GM19455 (cell line): ENCODE results near the gene FKBP7.
A peak's percentile ranks its signal among the peaks of the same experiment; 100 is the strongest.
"Not testable (repeated sequence)": the region's sequence is repeated elsewhere in the genome, so short reads cannot be mapped to it uniquely, and the experiment has no call there.

ENCODE experiments used
- ATAC-seq: cut with Tn5 transposase; IDR thresholded peaks from one replicate; pipeline ENCODE4 v1.9.1; 2021; ENCODE audit not compliant: unreplicated experiment

The FKBP7 gene

DNA sequence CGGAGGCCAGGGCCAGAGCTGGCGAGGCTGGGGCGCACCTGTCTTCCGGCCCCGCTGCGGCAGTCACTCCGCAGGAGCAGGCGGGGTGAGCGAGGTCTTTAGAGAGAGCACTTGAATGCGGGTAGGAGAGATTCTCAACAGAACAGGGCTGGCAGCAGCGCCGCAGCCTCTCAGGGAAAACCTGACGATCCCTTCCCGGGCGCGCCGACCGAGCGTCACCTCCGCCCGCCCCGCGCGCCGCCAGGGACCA, 28.0 kb downstream of the FKBP7 start:
- ATAC-seq, result peak; percentile 55

DNA sequence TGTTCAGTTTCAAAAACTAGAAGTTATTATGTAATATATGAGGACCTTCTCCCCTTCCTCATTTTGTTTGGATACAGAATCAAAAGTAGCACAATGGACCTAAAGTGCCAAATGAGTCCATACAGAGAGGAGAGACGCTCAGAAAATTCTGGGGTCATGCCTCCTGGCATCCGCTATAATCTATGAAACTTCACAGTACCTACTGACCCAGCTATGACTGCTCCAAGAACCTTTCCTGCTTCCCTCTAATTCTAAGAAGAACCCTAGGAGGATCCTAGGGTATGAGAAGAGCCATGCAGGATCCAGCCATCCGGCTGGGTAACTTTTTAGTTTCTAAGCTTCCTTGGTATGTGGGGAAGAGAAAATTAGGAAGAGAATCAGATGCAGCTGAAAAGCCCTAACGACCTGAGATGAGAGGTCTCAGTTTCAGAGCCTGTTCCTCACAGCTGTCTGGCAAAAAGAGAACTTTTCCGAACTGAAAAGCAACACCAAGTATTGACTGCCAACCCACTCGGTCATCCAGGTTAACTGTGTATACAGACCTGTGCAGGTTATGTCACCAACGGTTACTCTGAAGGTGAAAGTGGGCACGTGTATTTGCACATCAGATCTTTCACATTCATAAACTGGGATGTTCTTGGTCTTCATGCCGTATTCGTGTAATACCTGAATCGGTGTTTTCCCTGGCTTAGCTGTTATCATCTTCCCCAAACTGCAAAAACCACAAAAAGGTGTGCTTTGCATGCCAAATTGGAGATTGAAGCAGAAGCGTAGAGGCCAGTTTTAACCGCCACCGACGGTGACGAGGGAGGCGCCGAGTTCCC, 28.5 kb downstream of the FKBP7 start:
- peak; percentile 9 for ATAC-seq

DNA sequence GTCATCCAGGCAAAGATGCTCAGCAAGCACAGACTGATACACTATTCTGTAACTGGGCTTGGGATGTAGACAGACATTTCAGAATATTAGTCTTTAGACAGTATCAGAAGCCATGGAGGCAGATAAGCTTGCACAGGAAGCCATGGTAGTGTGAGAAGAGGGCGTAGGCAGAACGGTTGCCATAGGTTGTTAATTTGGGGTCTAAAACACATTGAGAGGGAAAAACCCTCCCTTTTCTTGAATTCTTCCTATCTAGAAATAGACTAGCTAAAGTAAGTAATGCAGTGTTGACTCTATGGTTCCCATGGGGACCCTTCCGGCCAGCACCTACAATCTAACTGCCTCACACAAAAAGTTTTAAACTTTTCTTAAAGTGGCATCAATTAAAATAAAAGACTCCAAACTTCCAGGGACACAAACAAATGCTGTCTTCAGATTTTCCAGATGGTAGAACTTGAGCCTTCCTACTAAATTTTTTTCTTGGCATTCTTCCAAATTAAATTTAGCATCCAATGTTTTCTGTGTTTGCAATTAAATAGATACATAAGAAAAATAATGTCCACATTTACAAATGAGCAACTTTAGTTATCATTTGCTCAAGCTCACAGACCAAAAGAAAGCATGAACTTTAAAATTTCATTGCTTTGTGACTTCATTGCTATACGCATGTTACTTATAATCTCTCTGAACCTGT, 29.3 kb downstream of the FKBP7 start:
- ATAC-seq, result no peak

DNA sequence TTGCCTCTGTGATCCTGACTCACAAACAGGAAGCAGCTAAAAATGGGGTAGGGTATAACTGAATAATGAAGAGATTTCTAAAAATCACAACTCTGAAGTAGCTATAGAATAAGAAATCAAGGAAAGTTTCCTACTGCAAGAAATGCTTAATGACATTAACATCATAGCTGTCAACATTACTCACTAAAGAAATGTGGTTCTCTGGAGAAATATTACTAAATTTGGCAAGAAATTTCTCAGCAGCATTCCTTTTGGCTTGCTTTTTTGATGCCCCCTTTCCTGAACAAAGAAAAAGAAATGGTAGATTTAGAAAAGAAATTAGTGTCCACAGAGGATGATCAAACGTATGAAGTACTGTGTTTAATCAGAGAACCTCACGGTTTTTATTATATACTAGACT, 37.0 kb downstream of the FKBP7 start:
- ATAC-seq, result no peak

DNA sequence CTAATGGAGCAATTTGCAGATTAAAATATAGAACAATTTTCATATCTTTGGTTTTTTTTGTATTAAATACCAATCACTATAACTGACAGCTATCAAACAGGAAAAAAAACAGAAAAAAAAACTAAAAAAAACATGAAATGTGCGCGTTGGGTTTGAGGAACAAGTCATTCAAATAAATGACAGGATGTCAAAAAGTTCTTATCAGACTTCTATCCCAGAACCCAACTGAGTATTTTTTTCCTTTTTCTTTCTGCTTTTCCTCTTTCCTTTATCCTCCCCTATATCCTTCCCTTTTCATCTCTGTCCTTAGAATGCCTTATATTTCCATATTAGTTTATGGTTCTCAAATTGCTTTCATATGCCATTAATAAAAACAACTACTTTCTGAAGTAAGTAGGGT, 41.7 kb downstream of the FKBP7 start:
- ATAC-seq, result no peak

DNA sequence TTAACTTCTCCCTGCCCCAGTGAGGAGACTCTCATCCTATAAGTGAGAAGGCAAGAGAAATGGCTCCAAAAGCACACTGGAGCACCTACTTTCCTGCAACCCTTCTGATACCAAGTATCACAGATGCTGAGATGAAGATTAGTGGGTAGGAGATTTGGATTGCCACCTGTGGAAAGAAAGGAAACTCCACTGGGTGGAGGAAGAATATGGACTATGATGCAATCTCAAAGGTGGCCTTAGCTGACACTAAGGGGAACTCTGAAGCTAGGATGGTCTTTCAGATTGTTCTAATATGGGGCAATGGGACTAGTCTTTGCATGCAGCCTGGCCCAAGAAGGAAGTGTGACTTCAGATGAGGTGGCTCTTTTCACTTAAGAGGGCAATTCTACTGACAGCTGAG, 49.1 kb downstream of the FKBP7 start:
- ATAC-seq, result no peak

DNA sequence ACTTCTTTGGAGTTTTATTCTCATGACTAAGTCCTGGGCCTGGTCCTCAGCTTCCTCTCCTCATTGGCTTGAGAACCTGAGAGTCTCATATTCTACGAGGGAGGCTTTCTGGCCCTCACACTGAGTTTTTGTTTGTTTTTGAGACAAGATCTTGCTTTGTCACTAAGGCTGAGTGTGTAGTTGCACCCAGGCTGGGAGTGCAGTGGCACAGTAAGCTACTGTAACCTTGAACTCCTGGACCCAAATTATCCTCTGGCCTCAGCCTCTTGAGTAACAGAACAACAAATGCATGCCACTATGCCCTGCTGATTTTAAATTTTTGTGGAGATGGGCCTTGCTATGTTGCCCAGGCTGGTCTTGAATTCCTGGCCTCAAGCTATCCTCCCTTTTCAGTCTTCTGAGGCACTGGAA, 50.0 kb downstream of the FKBP7 start:
- no peak for ATAC-seq

DNA sequence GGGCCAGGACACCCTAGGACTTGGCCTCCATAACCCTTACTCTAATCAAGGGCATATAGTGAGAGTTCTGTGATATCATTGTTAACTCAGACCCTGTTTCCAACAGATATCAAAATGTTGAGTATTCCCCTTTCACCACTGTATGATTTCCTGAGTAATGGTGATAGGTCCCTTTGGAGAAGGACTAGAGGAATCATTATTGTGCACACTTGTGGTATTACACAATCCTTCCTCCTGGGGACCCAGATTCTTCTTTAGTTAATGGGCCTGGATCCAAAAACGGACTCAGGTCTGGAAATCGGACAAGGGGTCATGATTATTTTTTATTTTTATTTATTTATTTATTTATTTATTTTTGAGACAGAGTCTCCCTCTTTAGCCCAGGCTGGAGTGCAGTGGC, 50.9 kb downstream of the FKBP7 start:
- no peak for ATAC-seq

DNA sequence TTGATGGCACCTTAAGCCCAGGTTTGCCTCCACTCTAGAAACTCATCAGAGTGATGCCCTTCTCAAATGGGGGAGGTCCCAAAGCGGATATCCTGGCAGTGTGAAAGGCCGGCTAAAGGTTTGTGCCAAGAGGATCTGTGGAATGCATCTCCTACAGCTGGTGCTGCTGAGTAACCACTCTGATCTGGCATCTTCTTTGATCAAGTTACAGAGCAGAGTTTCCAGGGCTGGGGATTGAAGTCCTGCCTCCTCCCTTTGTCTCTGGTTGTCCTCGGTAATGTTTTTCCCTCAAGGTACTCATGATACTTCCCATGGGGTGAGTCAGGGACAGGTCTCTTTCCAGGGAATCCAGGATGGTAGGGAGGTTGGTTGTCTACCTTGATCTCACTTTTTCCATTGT, 52.0 kb downstream of the FKBP7 start:
- ATAC-seq, result no peak

DNA sequence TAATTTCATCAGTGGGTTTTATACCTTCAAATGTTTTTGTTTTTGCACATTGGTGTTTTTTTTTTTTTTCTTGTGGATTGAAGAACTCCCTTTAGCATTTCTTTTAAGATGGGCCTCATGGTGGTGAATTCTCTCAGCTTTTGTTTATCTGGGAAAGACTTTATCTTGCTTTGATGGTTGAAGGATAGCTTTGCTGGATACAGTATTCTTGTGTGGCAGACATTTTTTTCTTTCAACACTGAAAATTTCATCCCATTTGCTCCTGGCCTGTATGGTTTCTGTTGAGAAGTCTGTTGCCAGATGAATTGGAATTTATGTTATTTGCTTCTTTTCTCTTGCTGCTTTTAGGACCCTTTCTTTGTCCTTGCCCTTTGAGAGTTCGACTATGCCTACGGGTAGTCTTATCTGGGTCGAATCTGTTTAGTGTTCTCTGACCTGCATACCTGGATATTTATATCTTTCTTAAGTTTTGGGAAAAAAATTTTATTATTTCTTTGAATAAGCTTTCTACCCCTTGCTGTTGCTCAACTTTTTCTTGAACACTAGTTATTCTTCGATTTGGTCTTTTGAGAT, 53.1 kb downstream of the FKBP7 start:
- no peak for ATAC-seq

DNA sequence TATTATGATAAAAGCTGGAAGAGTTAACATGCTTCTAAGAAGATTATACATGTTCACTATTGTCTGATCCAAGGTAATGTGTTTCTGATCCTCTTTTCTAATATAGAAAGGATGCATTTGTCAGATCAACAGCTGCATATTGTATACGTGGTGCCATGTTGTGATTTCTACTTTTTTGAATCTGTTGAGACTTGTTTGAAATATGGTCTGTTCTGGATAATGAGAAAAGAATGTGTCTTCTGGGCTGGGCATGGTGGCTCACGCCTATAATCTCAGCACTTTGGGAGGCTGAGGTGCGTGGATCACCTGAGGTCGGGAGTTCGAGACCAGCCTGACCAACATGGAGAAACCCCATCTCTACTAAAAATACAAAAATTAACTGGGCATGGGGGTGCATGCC, 54.7 kb downstream of the FKBP7 start:
- ATAC-seq, result not testable (repeated sequence)

DNA sequence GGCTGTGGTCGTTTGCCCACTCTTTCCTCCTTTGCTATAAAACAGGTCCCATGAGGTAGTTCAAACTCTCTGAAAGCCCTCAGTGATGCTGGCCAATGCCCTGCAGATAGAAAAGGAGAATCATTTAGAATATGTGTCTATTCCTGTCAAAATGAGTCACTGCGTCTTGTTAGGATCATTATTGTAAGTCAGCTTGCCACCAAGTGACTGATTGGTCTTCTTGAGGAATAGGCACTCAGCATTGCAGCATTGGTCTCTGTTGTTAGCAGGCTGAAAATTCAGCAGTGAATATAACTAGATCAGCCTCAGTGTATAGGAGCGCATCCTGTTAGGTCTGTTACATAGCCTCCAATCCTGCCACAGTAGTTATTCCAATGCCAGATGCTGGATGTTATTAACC, 56.3 kb downstream of the FKBP7 start:
- ATAC-seq, result no peak

DNA sequence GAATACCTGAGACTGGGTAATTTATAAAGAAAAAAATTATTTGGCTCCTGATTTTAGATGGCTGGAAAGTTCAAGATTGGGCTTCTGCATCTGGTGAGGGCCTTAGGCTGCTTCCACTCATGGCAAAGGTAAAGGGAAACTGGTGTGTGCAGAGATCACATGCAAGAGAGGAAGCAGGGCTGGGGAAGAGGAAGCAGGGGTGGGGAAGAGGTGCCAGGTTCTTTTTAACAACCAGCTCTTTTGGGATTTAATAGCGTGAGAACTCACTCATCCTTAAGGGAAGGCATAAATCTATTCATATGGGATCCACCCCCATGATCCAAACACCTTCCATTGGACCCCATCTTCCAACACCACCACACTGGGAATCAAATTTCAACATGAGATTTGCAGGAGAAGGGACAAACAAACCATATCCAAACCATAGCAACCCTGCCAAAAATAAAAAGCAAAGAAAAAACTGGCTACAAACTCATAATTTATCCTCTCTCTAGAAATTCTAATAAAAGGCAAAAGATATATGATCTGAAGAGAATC, 57.9 kb downstream of the FKBP7 start:
- no peak for ATAC-seq

DNA sequence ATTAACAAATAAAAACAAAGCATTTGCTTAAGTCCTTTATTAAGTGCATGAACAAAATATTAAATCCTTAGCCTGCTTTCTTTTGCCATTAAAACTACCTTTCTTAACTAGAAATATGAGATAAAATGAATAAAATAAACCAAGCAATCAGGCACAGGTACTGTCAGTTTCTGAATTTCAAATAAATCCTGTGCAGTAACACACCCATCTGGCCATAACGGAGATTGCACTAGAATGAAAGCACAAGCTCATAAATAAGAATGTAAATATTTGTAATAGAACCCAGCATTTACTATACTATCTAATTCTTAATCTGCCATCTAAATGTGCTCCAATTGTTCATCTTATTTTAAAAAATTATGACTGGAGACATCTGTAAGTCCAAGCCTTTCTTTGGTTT, 59.3 kb downstream of the FKBP7 start:
- ATAC-seq, result no peak

DNA sequence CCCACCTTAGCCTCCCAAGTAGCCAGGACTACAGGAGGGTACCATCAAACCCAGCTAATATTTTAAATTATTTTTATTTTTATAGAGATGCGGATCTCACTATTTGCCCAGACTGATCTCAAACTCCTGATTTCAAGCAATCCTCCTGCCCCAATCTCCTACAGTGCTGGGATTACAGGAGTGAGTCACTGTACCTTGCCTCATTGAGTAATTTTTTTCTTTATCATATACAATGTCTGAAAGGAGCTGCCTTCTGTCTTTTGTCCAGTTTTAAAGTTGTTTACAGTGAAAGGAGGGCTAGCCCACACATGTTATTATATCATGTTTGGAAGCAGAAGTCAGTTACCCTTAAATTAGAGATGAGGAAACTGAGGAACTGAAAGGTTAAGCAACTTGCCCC, 60.0 kb downstream of the FKBP7 start:
- no peak for ATAC-seq

DNA sequence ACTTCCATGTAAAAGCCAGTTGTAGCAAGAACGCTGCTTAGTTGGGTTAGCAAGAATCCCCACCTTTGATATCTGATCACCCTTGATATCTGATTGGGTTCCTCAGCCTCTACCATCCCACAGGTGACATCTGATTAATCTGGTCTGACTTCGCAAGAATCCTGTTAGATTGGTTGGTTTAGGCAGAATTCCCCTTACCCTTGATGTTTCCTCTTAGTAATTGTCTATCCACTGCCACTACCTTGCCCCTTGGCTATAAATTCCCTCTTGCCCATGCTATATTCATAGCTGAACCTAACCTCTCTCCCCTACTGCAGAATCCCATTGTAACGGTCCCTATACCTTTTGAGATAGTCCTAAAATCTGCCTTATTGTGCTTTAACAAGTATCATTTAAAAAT, 60.5 kb downstream of the FKBP7 start:
- no peak for ATAC-seq

DNA sequence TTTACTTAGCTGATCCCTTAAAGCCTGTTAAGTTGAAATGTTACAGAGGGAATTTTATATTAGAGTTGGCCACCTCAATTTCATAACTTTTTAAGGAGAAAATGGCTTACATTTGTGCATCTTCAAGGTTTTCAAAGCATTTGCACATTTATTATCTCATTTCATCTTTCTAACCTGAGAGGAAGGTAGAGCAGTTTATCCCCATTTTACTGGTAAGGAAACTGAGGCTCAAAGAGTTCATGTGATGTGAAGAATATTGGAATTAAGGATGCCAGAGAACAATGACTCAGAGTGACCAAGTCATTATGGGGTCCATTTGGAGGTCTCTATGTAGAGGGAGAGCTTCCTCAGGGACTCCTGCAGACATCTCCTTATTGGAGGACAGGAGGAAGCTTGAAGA, 62.4 kb downstream of the FKBP7 start:
- no peak for ATAC-seq

DNA sequence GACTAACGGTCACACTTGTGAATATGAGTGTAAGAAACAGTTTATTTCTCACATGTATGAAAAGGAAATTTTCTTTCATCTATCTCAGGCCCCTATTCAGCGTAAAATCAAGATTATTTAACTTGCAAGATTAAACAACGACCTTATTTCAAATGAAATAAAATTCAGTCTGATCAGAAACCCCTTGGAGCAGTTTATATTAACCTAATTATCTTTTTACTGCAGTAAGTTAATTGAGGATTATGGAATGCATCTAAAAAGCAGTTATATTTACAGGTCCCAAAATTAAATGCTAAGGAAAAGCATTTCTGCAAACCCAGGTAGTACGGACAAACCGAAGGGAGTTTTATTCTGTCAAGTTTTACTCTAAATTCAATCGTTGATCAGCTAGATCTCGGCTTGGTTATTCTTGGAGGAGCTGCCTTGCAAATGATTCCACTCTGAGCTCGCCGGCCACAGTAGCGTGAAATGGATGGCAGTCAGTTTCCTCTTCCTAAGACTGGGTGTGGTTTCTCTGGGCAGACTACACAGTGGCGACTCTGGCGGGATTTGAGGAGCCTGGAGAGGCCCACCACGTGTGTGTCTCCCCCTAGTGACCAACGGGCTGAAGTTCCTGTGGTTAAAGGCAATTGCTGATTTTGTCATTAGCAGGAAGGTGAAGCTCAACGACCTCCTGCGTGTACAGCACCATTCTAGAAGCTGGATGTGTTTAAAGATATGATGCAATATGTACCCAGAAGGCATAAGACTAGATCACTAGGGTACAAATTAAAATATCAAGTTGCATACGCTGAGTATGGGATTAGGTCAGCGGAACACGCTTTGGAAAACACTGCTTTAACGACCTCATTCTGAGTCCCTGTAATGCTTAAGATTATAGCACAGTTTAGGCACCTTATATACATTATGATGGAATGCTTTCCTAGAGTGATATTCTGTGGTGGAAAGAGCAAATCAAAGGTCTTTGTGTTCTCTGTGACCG, 63.8 kb downstream of the FKBP7 start:
- ATAC-seq, result peak; percentile 70
